ENCODE data around the gene AFF2.

AFF2 gene

DNA sequence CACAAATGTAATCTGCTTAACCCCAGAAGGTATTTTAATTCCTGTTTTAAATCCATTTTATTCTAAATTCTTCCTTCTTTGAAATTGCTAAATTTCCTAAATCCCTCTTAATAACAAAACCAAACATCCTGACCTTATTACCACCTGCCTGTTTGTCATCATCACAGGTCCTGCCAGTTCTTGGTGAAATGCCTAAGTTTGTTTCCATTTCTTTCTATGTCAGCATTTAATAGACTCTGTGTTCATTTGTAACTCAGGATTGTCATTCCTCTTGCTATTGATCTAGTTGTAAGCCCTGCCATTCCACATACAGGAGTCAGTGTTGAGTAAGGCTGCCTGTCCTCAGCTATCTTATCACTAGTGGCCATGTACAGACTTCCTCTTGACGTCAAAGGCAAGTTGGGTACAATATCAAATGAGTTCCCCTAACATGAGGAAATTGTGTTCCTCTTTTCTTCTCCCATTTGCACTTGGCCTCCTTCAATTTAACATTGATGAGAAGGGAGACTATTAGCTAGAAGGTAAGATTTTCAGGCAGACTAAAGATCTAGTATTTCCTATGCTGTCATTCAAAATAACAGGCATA is 440.1 kb downstream of the AFF2 start:
- no peak for DNase-seq

DNA sequence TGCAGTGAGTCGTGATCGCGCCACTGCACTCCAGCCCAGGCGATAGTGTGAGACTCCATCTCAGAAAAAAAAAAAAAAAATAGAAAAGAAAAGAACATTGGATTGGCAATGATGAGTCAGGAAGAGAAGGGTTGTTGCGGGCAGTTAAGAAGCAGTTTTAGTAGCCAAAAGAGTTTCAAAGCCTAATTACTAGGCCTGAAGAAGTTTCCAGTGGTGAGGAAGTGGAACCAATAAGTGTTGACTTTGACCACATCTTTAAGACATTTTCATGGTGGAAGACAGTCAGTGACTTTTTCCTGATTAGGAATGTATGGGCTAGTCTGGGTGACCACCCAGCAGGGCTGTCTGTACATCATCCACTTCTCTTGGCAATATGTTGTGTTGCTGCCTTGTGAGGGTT is 442.3 kb downstream of the AFF2 start:
- DNase-seq = no peak

DNA sequence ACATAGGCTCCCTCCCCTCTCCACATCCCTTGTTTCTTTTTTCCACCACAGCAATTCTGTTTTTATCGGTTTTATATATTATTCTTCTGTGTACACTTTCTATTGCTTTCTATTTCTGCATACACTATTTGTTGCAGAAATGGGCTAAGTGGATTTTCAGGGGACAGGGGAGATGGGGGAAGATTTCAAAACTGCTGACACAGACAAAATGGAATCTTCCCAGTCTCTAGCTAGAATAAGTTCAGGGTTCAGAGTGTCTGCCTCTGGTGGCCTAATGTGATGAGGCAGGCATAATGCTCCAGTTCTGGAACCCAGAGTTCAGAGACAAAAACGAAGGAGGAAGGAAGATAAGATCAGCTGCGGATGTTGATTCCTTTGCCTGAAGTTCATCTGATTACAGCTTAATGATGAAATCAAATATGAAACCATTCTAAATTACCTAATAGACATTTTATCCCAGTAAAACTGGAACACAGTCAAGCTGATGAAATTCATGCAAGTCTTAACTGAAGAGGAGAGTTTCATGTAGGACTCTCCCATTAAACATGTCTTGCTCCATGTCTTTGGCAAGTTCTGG is 447.1 kb downstream of the AFF2 start:
- no peak for DNase-seq

DNA sequence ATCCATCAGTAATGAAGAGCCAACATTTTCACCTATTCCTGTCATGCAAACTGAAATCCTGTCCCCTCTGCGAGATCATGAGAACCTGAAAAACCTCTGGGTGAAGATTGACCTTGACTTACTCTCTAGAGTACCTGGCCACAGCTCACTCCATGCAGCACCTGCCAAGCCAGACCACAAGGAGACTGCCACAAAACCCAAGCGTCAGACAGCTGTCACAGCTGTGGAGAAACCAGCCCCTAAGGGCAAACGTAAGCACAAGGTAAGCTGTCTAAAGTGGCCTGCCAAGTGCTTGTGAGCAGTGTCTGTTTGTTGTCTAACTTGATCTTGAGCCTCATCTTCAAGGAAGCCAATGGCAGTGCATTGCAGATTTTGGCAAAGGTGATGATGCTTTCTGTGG is 455.9 kb downstream of the AFF2 start:
- DNase-seq = no peak

DNA sequence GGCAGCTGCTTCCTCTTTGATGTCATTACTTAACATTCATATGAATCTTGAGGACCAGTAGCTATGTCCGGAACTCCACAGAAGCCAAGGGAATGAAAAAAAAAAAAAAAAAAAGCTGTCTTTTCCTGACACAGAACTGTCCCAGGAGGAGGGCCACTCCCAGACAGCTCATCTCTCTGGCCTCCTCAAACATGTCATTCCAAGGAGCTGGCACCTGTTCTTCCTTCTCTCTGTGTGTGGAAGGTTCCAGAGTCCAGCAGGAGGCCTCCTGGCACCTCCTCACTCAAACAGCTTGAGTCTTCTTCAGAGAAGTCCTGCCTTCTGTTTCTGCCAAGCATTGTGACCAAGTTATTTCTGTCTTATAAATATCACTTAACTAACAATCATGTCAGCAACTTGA is 458.5 kb downstream of the AFF2 start:
- no peak for DNase-seq

DNA sequence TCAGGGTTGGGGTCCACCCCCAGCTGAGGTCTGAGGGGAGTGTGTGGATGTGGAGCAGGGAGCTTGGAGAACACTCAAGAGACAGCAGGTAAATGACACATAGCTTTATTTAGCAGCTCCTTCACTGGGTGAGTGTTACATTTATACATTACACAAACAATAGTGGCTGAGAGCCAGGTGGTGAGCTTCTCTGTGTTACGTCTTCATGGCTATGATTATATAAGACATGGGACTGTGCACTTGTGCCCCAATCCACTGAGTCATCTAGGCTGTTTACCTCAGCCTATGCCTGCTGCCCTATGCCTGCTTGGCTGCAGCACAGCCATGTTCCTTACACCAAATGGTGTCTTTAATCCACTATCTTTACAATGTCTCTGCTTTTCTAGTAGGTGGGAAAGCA is 459.6 kb downstream of the AFF2 start:
- no peak for DNase-seq

DNA sequence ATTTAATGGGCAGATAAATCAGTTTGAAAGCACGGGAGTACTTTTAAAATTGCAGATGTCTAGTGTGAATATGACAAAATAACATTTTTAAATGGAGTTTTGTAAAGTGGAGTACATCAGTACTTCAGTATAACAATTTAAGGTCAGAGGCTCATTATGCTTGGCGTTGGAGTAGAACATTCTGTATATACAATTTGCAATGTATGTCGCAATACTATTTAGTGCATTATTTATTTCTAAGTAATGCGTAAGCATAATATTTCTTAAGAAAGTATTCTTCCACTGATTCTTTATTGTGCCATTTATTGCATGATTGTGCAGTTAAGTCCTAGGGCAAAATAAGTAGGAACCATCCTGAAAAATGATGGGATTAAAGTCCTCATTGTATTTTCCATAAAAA is 461.6 kb downstream of the AFF2 start:
- DNase-seq = no peak

DNA sequence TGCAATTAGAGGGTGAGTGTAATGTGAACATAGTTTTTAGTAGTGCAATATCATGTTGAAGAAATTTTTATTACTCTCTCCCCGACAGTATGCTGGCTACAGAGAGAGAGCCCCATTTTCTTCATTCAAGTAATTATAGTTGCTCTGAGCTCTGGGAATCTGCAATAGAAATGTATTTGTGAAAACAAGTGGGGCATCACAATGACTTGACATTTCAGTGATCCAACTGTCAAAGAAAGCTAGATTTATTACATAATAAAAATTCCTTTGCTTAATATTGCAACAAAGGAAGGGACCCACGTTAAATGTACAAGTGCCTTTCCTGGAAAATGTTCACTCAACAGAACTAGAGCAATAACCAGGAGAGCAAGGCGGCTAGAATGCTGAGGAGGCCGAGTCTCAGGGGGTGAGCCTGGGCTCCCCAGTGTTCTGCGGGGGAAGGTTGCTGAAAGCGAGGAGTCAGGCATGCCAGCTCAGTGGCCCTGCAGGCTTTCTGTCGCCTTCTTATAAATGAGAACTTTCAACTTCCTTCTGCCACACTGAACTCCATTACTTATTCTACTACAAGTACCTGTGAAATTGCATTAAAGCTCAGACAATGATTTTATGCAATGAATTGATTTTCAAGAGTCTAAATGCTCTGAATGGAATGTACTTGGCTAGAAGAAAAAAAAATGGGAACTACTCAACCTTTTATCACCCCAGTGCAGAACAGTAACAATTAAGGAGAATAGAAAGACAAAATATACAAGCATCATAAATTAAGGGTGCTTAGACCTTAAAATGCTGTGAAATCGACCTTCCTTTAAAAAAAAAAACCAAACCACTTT is 476.4 kb downstream of the AFF2 start:
- no peak for DNase-seq

DNA sequence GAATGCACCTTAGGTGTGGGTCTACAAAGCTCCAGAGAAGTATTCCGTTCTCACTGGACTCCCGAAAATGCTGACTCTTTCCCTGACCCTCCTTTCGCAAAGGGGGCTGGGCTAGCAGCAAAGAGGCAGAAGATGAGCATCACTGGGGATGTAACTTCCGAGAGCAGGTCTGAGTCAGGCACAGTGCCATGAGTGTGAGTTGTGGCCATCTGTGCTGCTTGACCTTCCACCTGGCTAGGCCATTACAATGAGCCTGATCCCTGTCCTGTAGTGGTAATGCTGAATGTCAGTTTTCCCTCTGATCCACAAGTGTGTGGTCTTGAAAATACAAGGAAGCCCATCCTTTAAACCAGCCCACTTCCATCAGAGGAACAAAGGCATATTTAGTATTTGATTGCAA is 479.4 kb downstream of the AFF2 start:
- DNase-seq = no peak

DNA sequence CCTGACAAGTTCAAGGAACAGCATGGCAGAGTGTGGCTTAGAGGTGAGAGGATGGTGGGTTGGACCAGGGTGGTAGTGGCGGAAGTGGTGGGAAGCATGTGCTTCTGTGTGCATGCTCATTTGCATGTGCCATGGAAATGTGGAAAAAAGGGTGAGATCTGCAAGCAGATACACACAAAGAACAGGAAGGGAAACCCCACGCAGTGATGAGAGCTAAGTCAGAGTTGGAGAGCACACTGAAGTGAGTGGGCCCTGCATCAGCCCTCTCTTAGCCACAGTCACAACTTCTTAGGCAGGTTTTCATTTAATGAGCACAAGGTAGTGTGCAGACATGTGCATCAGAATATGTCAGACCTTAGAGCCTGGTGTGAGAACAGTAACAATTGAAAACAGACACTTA is 483.8 kb downstream of the AFF2 start:
- DNase-seq = no peak

DNA sequence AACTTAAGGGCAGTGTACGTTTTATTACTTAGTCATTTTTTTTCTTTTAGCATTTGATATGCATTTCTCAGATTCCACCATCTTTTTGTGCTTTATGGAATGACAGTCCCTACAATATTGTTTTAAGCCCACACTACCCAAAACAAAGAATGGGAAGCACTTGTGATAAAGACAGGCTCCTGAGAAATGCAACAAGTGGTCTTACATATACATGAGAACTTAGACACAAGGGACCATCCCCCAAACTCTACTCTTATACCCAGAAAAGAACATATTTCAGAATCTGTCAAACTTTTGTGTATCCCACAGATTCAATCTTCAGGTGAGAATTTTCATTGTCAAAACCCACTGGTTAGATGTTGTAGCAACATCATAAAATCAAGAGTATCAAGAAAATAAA is 491.1 kb downstream of the AFF2 start:
- no peak for DNase-seq

DNA sequence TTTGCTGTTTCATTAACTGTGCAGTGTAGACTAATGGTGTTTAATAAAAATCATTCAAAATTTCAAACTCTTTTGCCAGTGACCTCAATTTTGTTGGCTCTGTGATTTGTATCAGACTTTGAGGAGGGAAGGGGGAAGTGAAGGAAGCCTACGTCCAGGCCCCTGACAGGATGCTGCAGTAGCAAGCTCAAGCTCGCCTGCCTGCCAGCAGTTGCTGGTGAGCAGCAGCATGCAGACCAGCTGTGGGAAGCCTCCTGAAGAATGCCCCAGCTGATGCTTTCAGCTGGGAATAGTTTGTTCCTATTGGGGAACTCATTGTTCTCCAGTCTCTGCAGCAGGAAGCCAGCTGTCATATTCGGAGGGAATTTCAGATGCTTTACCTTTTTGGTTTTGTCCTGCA is 495.2 kb downstream of the AFF2 start:
- DNase-seq = no peak

DNA sequence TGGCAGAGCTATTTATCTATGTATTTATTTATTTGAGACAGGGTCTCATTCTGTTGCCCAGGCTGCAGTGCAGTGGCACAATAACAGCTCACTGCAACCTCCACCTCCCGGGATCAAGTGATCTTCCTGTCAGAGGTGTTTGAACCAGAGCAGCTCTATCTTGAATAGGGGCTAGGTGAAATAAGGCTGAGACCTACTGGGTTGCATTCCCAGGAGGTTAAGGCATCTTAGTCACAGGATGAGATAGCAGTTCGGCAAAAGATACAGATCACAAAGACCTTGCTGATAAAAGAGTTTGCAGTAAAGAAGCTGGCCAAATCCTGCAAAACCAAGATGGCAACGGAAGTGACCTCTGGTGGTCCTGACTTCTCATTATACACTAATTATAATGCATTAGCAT is 501.9 kb downstream of the AFF2 start:
- no peak for DNase-seq

DNA sequence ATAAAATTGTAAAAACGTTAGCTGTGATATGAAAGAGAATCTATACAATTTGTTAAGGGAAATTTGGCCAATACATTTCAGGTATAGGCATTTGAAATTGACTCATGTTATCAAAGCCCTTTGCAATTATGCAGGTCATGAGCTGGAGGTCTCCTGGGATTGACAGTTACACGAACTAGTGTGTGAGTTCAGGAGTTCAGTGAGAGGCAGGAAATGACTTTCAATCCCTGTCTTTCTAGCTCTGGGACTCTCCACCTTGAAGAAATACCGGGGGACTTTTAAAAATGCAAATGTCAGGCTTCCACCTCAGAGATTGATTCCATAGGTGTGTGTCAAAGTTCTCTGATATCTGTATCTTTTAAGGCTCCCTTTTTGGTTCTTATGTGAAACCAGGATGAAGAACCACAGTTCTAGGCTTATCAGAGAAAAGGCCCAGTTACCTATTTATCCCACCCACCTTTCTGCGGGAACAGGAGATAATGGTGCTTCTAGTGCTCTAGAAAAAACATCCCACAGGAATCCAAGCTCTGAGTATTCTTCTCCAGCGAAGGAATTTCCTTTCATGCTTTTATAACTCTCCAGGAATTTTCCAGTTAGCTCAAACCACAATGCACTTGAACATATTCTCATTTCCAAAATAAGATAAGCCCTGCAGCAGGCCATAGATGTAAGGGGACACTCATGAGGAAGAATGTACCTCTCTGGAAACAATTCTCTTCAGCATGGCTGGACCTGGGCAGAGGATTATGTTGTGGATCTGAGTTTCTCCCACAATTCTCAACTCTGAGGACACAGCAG is 503.6 kb downstream of the AFF2 start:
- no peak for DNase-seq

DNA sequence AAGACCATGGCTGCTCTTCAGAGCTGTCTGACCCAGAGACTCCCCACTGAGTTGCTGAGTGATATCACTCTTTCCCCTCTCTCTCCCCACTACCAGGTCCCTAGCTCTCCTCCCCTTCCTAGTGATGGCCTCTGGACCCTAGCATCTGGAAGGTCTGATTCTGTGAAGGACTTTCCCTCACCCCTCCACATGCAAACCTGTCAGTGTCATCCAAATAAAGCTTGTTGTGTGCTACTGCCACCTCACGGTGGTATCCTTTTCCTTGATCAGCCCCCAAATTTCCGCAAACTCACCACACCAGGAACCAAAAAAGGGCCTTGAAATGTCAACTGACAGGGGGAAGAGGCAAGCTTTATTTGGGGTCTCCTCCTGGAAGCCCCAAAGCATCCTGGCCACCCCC is 504.5 kb downstream of the AFF2 start:
- no peak for DNase-seq

DNA sequence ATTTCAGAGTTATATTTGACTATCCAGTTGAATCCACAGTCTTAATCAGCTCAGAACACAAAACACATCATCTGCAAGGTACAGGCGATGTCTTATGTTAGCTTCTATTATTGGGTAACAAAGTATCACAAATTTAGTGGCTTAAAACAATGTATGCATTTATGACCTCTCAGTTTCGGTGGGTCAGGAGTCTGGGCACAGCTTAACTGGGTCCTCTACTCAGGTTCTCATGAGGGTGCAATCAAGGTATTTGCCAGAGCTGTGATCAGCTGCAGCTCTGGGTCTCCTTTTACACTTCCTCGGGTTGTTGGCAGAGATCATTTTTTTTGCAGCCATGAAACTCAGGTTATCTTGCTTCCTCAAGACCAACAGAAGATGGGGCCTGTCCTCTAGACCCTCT is 505.8 kb downstream of the AFF2 start:
- DNase-seq = no peak

DNA sequence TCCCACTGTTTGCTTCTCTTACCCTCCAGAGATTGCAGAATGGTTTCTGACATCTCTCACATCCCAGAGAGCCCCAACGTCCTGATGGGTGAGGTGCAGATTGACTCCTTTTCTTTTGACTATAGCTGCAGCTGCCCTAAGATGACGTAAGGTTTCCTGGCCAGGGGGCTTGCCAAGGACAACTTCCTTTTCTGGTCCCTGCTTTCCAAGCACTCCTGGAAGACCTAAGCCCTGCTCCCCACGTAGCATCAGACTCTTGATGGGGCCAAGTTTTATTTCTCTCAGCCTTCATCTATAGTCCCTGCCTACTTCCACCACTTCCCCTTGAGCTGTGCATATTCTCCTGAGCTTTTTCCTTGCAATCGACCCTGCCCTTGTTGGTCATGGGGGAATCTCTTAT is 507.0 kb downstream of the AFF2 start:
- no peak for DNase-seq

DNA sequence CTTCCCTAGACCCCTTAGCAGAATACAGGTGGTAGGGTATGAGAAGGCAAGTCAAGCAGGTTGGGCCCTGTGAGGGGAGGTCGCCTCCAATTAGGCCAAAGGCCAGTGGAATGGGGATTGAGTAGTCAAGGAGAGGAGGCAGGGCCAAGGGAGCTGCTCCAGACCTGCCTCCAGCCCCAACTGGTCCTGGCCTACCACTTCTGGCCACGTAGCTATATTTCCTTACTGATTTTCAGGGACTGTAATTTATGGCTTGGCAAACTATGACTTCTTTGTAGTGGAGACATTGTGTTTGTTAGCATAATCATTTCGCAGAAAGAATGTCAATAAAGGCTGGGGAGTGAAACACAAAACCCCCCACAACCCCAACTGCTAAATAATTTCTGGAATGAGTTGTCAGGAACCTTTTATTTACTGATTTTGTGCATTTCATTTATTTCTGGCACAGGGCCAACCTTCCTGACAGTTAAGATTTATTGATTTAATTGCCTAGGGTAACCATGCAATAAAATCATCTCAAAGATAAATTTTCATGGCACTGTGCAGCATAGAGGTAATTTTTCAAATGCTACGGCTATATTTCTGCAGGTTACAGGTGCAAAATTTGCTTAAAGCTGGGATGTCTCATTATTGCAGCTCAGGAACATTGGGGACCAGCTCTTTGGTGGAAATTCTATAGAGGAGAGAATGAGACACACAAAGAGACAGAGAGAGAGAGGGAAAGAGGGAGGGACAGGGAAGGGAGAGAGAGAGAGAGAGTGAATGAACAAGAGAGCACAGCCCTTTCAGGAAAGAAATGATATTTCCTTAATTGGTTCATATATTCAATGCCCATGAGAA is 509.8 kb downstream of the AFF2 start:
- no peak for DNase-seq

DNA sequence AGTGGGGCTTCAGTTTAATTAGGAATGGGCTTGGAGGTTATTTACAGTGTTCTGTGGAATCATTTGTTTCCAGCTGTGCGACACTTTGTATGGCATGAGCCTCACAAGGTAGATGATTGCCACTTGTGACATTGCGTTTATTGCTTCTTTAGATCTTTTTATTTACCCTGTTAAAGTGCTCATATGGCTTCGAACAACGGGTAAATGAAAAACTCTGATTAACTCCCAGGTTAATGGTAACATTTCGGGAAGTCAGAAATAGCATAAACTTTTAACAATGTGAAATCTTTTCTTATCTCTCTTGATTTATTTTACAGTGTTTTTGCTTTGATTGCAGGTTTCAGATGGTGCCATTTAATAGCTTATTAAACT is 510.4 kb downstream of the AFF2 start:
- DNase-seq = no peak

DNA sequence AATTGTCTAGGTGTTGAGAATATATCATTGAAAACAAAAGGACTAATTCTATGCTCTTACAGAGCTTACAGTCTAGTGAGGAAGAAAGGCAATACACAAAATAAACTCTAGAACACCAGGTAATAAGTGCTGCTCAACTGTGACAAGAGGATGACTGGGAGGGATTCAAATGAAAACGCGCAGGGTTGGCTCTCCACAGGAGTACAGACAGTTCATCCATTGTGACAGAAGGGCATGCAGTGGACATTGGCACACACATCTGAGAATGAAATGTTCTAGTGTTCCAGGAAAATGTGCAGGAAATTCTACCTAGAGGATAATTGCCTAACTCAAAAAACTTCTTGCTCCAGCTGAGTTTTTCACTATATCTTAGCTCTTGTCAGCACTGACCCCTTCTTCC is 512.7 kb downstream of the AFF2 start:
- DNase-seq = no peak

DNA sequence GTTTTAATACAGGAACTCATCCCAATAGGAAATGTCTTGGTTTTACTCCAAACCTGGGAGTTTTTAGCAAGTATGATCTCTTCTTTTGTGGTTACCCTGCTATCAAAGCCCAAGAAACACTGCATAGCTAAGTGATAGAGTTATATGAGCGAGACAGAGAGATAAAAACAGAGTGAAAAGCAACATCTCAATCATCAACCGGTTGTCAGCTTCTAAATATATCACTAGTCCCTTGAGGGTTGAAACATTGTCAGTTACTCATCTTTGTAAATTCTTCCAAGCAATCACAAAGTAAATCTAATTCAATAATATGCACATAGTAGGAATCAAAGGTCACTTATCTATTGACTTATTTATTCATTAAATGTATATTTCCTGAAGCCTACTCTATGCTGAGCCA is 520.7 kb downstream of the AFF2 start:
- DNase-seq = no peak

DNA sequence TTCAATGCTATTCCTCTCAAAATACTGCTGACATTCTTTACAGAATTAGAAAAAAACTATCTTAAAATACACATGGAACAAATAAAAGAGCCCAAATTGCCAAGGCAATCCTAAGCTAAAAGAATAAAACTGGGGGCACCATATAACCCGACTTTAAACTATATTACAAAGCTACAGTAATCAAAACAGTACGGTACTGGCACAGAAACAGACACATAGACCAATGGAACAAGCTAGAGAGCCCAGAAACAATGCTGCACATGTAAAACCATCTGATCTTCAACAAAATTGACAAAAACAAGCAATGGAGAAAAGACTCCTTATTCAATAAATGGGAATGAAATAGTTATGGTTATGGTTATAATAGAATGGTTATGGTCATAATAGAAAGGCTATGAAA is 522.1 kb downstream of the AFF2 start:
- DNase-seq = no peak

DNA sequence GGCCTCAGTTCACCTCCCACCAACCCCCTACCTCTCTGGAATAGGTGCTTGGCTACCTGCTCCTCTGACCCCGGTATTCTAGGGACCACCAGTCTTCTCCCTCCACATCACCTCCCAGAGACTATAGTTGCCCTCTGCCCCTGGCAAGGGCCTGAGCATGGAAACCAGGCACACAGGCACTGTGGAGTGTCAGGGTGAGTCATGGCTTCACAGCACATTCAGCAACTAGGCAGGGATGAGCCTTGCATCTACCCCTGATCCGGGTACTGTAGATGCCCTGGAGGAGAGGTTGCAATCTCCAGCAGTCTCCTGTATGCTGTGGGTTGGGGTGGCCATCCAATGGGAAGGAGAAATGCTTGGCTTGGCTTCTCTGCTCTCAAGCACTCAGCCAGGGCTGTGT is 532.0 kb downstream of the AFF2 start:
- no peak for DNase-seq
